ENCODE results near the gene ELAVL3. TPM values are rescaled to one million over a fixed set of nuclear protein-coding genes. Genes with fewer than 3 reads are reported as not detected.

Gene ELAVL3
- total RNA-seq, 4 donors from 2014 or later = not detected

DNA sequence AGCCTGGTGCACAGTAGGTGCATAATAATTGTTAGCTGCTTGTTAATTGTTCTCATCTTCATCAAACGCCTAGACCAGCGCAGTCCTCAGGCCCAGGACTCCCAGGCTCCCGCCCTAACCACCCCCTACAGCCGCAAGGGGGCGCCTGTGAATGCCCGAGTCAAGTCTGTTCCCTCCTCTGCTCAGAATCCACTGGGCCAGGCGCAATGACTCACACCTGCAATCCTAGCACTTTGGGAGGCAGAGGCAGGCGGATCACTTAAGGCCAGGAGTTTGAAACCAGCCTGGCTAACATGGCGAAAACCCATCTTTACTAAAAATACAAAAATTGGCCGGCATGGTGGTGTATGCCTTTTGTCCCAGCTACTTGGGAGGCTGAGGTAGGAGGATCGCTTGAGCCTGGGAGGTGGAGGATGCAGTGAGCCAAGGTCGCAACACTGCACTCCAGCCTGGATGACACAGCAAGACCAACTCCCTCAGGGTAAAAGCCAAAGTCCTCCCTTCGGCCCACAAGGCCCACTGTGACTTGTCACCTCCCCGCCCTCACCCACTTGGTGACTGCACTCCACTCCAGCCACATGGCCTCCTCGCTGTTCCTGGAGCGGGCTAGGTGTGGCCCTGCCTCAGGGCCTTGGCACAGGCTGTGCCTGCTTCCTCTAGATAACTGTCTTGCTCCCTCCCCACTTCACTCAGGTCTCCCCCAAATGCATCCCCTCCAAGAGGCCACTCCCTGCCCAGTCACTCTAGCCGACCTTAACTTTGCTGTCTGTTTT is 15.7 kb upstream of the ELAVL3 start:
- Histone ChIP-seq H3K36me3 (peaks cover 0 to 66% (median 8%) of the 10 kb centered on the region in 3 donors), H3K9me3 (no peaks in the 10 kb centered on the region), H3K27me3 (no peaks in the 10 kb centered on the region), H3K4me1 (no peaks in the 10 kb centered on the region), H3K27ac (no peak overlapping the region), H3K4me3 (no peak overlapping the region)
- TF ChIP-seq, protein P1, sequence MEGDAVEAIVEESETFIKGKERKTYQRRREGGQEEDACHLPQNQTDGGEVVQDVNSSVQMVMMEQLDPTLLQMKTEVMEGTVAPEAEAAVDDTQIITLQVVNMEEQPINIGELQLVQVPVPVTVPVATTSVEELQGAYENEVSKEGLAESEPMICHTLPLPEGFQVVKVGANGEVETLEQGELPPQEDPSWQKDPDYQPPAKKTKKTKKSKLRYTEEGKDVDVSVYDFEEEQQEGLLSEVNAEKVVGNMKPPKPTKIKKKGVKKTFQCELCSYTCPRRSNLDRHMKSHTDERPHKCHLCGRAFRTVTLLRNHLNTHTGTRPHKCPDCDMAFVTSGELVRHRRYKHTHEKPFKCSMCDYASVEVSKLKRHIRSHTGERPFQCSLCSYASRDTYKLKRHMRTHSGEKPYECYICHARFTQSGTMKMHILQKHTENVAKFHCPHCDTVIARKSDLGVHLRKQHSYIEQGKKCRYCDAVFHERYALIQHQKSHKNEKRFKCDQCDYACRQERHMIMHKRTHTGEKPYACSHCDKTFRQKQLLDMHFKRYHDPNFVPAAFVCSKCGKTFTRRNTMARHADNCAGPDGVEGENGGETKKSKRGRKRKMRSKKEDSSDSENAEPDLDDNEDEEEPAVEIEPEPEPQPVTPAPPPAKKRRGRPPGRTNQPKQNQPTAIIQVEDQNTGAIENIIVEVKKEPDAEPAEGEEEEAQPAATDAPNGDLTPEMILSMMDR (IDR thresholded peaks at IDR 0.05) = peak; percentile 35 to 75 (median 54)
- no peak for TF ChIP-seq POLR2A (IDR thresholded peaks at IDR 0.05)
- 73 to 91% methylated on average over 8 to 9 of the region's 17 CpGs for WGBS, 2 donors
- DNase-seq = no peak
- intact Hi-C loops (cut with DNase I) = no loop called here

- WGBS, 2 donors = 80 to 96% methylated on average over 1 to 5 of the region's 22 CpGs
- H3K27ac ChIP-seq = no peak overlapping the region
- TF ChIP-seq, protein P1 (IDR thresholded peaks at IDR 0.05) = no peak
- TF ChIP-seq POLR2A (IDR thresholded peaks at IDR 0.05) = no peak
- no peak overlapping the region for H3K4me3 ChIP-seq
- H3K27me3 ChIP-seq = no peaks in the 10 kb centered on the region
- H3K9me3 ChIP-seq = no peaks in the 10 kb centered on the region
- H3K4me1 ChIP-seq = no peaks in the 10 kb centered on the region
- peaks cover 0 to 72% (median 8%) of the 10 kb centered on the region in 3 donors for H3K36me3 ChIP-seq
- DNase-seq = no peak
- intact Hi-C loops (cut with DNase I) = no loop called here
Observed at GRCh38 chr19:11495885-11496284, 15.0 kb upstream of the ELAVL3 start.

GRCh38 chr19:11495481-11495880 is 14.6 kb upstream of the ELAVL3 start:
- DNase-seq = no peak
- H3K4me1 ChIP-seq = no peaks in the 10 kb centered on the region
- peaks cover 0 to 76% (median 8%) of the 10 kb centered on the region in 3 donors for H3K36me3 ChIP-seq
- no peak overlapping the region for H3K27ac ChIP-seq
- no peaks in the 10 kb centered on the region for H3K9me3 ChIP-seq
- H3K27me3 ChIP-seq = no peaks in the 10 kb centered on the region
- no peak overlapping the region for H3K4me3 ChIP-seq
- intact Hi-C loops (cut with DNase I) = no loop called here
- TF ChIP-seq POLR2A (IDR thresholded peaks at IDR 0.05) = no peak
- TF ChIP-seq, protein P1 (IDR thresholded peaks at IDR 0.05) = no peak
- WGBS, 2 donors = 78 to 81% methylated on average over 7 to 8 of the region's 10 CpGs

DNA sequence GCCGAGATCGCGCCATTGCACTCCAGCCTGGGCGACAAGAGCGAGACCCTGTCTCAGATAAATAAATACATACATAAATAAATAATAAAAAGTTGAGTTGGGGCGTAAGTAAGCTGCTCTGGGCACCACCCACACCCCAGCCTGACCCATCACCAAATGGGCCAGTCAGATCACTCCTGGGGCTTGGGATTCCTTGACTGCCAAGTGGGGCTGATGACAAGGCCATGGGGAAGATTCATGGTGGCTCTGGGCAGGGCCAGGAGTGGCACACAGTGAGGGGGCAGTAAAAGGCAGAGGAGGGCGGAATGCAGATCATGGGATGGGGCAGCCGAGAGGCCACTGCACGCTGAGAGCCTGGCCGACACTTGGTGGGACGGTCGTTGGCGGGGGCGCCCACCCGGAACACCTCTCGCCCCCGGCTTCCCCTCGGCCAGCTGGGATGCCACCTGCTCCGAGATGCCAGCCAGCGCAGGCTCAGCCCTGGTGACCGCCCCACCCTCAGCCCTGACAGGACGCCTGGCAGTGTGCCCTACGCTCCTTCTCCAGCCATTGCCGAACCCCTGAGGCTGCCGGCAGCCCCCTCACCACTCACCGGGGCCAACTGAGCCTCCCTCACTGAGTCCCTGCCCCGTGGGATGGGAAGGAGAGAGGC is 13.9 kb upstream of the ELAVL3 start:
- no peak for DNase-seq
- TF ChIP-seq, protein P1 (IDR thresholded peaks at IDR 0.05) = no peak
- no peaks in the 10 kb centered on the region for H3K27me3 ChIP-seq
- H3K27ac ChIP-seq = no peak overlapping the region
- 95 to 100% methylated on average over 1 to 6 of the region's 27 CpGs for WGBS, 2 donors
- intact Hi-C loops (cut with DNase I) = no loop called here
- no peaks in the 10 kb centered on the region for H3K4me1 ChIP-seq
- H3K9me3 ChIP-seq = no peaks in the 10 kb centered on the region
- H3K36me3 ChIP-seq = peaks cover 0 to 83% (median 8%) of the 10 kb centered on the region in 3 donors
- H3K4me3 ChIP-seq = no peak overlapping the region

DNA sequence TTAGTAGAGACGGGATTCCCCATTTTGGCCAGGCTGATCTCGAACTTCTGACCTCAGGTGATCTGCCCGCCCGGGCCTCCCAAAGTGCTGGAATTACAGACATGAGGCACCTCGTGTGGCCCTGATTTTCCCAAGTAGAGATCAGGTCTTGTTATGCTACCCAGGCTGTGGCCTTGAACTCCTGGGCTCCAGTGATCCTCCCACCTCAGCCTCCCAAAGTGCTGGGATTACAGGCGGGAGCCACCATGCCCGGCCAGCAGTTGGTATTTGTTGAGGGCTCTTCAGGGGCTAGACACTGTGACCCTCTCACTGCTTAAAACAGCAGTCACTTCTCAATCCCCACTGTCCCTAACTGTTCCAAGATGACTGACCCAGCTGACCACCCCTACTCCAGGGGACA is 8.5 kb upstream of the ELAVL3 start:
- H3K36me3 ChIP-seq = peaks cover 0 to 88% (median 0%) of the 10 kb centered on the region in 3 donors
- no peak for TF ChIP-seq POLR2A (IDR thresholded peaks at IDR 0.05)
- TF ChIP-seq, protein P1 (IDR thresholded peaks at IDR 0.05) = no peak
- peaks cover 0 to 14% (median 0%) of the 10 kb centered on the region in 4 donors for H3K27me3 ChIP-seq
- DNase-seq = no peak
- no peaks in the 10 kb centered on the region for H3K9me3 ChIP-seq
- H3K4me1 ChIP-seq = no peaks in the 10 kb centered on the region
- no peak overlapping the region for H3K27ac ChIP-seq
- 89 to 100% methylated on average over 5 to 6 of the region's 7 CpGs for WGBS, 2 donors
- intact Hi-C loops (cut with DNase I) = no loop called here
- H3K4me3 ChIP-seq = no peak overlapping the region
